Trophoblast cell (in vitro differentiated cells and primary cell): ENCODE results near the gene BLACAT1.
"Not testable (repeated sequence)": the region's sequence is repeated elsewhere in the genome, so short reads cannot be mapped to it uniquely, and the experiment has no call there.

Source experiments
- DNase-seq, 2 donors: peaks; one replicate each; pipeline ENCODE4 v3.0.0-alpha.2; 2016
- H2AFZ ChIP-seq: 2 replicates; pipeline ENCODE4 v1.6.1; 2013; ENCODE audit warnings: low read length, moderate library complexity, mild to moderate bottlenecking; ENCODE audit not compliant: insufficient read depth, poor library complexity
- H2AK5ac ChIP-seq: 2 replicates; pipeline ENCODE4 v1.6.1; 2013; ENCODE audit warnings: mild to moderate bottlenecking, low read length
- H2BK120ac ChIP-seq: 2 replicates; pipeline ENCODE4 v1.6.1; 2013; ENCODE audit warnings: low read length, mild to moderate bottlenecking, moderate library complexity; ENCODE audit not compliant: insufficient read depth, poor library complexity
- H2BK12ac ChIP-seq: 2 replicates; pipeline ENCODE4 v1.6.1; 2013; ENCODE audit warnings: mild to moderate bottlenecking, low read length, moderate library complexity
- H2BK5ac ChIP-seq: 2 replicates; pipeline ENCODE4 v1.6.1; 2013; ENCODE audit warnings: low read length, low read depth, moderate library complexity, mild to moderate bottlenecking; ENCODE audit not compliant: poor library complexity
- H3K14ac ChIP-seq: 2 replicates; pipeline ENCODE4 v1.6.1; 2013; ENCODE audit warnings: mild to moderate bottlenecking, low read length
- H3K18ac ChIP-seq: 2 replicates; pipeline ENCODE4 v1.6.1; 2013; ENCODE audit warnings: mild to moderate bottlenecking, low read length
- H3K23ac ChIP-seq: 2 replicates; pipeline ENCODE4 v1.6.1; 2013; ENCODE audit warnings: low read length
- H3K27ac ChIP-seq: 2 replicates; pipeline ENCODE4 v1.5.1; 2013; ENCODE audit warnings: low read depth, mild to moderate bottlenecking, inconsistent platforms, low read length, moderate library complexity
- H3K27me3 ChIP-seq: 2 replicates; pipeline ENCODE4 v1.6.1; 2013; ENCODE audit warnings: inconsistent platforms, mild to moderate bottlenecking, low read length, moderate library complexity; ENCODE audit not compliant: insufficient read depth
- H3K36me3 ChIP-seq, 2 experiments: 1 replicate in 1 of 2; 2 replicates in 1 of 2; pipeline ENCODE4 v1.6.1; 2013; ENCODE audit warnings: low read length in 2 of 2, mild to moderate bottlenecking in 2 of 2, moderate library complexity in 1 of 2; ENCODE audit not compliant: insufficient read depth in 2 of 2, control insufficient read depth in 1 of 2
- H3K4ac ChIP-seq: 2 replicates; pipeline ENCODE4 v1.6.1; 2013; ENCODE audit warnings: low read depth, mild to moderate bottlenecking, low read length, moderate library complexity
- H3K4me1 ChIP-seq, 2 experiments: 1 replicate in 1 of 2; 2 replicates in 1 of 2; pipeline ENCODE4 v1.6.1; 2013; ENCODE audit warnings: low read length in 2 of 2, mild to moderate bottlenecking in 2 of 2, moderate library complexity in 1 of 2; ENCODE audit not compliant: insufficient read depth in 2 of 2, control insufficient read depth in 1 of 2
- H3K4me2 ChIP-seq: 2 replicates; pipeline ENCODE4 v1.6.1; 2013; ENCODE audit warnings: inconsistent platforms, mild to moderate bottlenecking, low read length, moderate library complexity
- H3K4me3 ChIP-seq: 2 replicates; pipeline ENCODE4 v1.5.1; 2013; ENCODE audit warnings: mild to moderate bottlenecking, low read depth, low read length, inconsistent platforms
- H3K79me1 ChIP-seq: one replicate; pipeline ENCODE4 v1.6.1; 2013; ENCODE audit warnings: low read length
- H3K79me2 ChIP-seq: 2 replicates; pipeline ENCODE4 v1.6.1; 2013; ENCODE audit warnings: low read length, mild to moderate bottlenecking; ENCODE audit not compliant: control insufficient read depth, insufficient read depth, poor library complexity
- H3K9ac ChIP-seq: 2 replicates; pipeline ENCODE4 v1.6.1; 2013; ENCODE audit warnings: mild to moderate bottlenecking, low read length
- H3K9me3 ChIP-seq: 2 replicates; pipeline ENCODE4 v1.6.1; 2013; ENCODE audit warnings: low read depth, mild to moderate bottlenecking, control low read depth, inconsistent platforms, low read length; ENCODE audit not compliant: insufficient read depth
- H4K12ac ChIP-seq: 2 replicates; pipeline ENCODE4 v1.6.1; 2013; ENCODE audit warnings: low read depth, mild to moderate bottlenecking, low read length, moderate library complexity
- H4K8ac ChIP-seq: 2 replicates; pipeline ENCODE4 v1.6.1; 2013; ENCODE audit warnings: low read depth, mild to moderate bottlenecking, low read length, moderate library complexity
- H4K91ac ChIP-seq: one replicate; pipeline ENCODE4 v1.6.1; 2013; ENCODE audit warnings: low read depth, mild to moderate bottlenecking, low read length, moderate library complexity
- WGBS: extraction: QIAGEN DNeasy Blood & Tissue Kit; methylation state at CpG from one replicate; pipeline ENCODE4 v1.1.7; 2013; ENCODE audit warnings: missing lambda C conversion rate; ENCODE audit not compliant: insufficient read length, insufficient coverage; ENCODE audit errors: extremely low coverage; 5-methylcytosine and 5-hydroxymethylcytosine counted together

Gene BLACAT1

GRCh38 chr1:205432692-205433091 lies 23.2 kb downstream of the BLACAT1 start:
- H2BK12ac ChIP-seq, H3K9ac ChIP-seq, H4K91ac ChIP-seq, H3K4me2 ChIP-seq, H3K79me1 ChIP-seq, H3K36me3 ChIP-seq, H3K27ac ChIP-seq, H2BK120ac ChIP-seq, H3K9me3 ChIP-seq, H3K79me2 ChIP-seq, H3K14ac ChIP-seq, H2AFZ ChIP-seq, H4K12ac ChIP-seq, DNase-seq, H3K4me1 ChIP-seq, H3K23ac ChIP-seq, H3K4ac ChIP-seq, H2BK5ac ChIP-seq, H4K8ac ChIP-seq, H3K4me3 ChIP-seq, H3K27me3 ChIP-seq, H2AK5ac ChIP-seq, H3K18ac ChIP-seq: not testable (repeated sequence)
- no CpG with 5 or more reads among the region's 1 CpG for WGBS

DNA sequence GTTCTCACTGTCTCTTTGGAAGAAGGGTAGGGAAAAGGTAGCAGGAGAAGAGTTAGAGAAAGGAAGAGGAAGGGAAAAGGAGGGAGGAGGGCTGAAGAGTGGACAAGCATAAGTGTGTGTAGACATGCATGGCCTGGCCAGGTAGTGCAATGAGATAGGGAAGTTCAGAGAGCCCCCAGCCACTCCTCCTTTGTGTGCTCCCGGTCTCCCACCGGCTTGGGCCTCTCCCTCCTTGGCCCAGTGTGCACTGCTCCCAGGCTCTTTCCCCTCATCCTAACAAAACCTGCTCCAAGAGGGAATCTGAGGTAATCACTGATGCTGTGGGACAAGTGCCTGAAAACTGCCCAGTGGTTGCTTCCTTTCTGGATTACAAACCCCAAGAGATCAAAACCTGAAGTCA lies 23.7 kb downstream of the BLACAT1 start:
- H3K4me3 ChIP-seq = no peak overlapping the region
- no peaks in the 10 kb centered on the region for H3K79me2 ChIP-seq
- H3K14ac ChIP-seq = no peak overlapping the region
- no peak overlapping the region for H3K23ac ChIP-seq
- H3K27ac ChIP-seq = no peak overlapping the region
- H2BK120ac ChIP-seq = no peak overlapping the region
- H2AFZ ChIP-seq = no peak overlapping the region
- no CpG with 5 or more reads among the region's 2 CpGs for WGBS
- H3K4me2 ChIP-seq = no peak overlapping the region
- H3K4ac ChIP-seq = no peak overlapping the region
- H2BK5ac ChIP-seq = no peak overlapping the region
- no peaks in the 10 kb centered on the region for H3K9me3 ChIP-seq
- no peaks in the 10 kb centered on the region for H3K27me3 ChIP-seq
- H4K12ac ChIP-seq = no peak overlapping the region
- H4K8ac ChIP-seq = no peak overlapping the region
- H4K91ac ChIP-seq = no peak overlapping the region
- peaks cover 3% of the 10 kb centered on the region in 2 experiments for H3K4me1 ChIP-seq
- DNase-seq = no peak
- H3K9ac ChIP-seq = no peak overlapping the region
- H3K18ac ChIP-seq = no peak overlapping the region
- no peaks in the 10 kb centered on the region for H3K36me3 ChIP-seq
- H2BK12ac ChIP-seq = no peak overlapping the region
- H3K79me1 ChIP-seq = no peaks in the 10 kb centered on the region
- no peak overlapping the region for H2AK5ac ChIP-seq

DNA sequence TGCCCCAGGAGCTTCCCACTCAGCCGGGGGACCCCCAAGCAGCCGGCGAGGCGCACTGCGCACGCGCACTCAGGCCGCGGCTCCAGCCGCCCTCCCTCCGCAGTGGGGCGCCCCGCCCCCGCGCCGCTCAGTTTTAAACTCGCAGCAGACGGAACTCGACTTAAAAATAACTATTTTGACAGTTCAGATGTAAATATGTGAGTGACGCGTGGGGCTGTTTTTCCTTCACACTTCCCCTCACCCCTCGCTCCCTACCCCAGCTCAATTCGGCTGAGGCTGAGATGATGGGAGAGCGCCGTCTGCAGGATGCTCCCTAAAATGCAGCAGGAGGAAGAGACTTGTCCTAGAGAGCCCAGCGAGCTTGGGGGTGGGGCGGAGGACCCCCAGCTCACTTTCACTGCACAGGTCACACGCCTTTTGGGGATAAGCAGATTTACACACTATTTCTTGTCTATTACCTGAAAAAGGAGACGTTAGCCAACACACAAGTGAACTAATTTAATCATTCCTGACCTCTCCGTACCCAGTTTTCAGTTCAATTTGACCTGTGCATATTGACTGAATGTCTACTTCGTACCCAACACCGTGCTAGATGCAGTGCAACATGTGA lies 25.0 kb downstream of the BLACAT1 start:
- no peak overlapping the region for H4K12ac ChIP-seq
- peaks cover 3% of the 10 kb centered on the region in 2 experiments for H3K4me1 ChIP-seq
- WGBS = no CpG with 5 or more reads among the region's 32 CpGs
- no peak overlapping the region for H4K91ac ChIP-seq
- peak overlapping the region; percentile 32 for H3K18ac ChIP-seq
- H3K79me2 ChIP-seq = no peaks in the 10 kb centered on the region
- H2BK120ac ChIP-seq = no peak overlapping the region
- no peak overlapping the region for H3K9ac ChIP-seq
- H3K4ac ChIP-seq = no peak overlapping the region
- peak overlapping the region; percentile 75 for H4K8ac ChIP-seq
- DNase-seq = peak in 1 of 2 donors; percentile 19
- peak overlapping the region; percentile 9 for H3K14ac ChIP-seq
- H3K9me3 ChIP-seq = no peaks in the 10 kb centered on the region
- H3K36me3 ChIP-seq = no peaks in the 10 kb centered on the region
- no peak overlapping the region for H3K23ac ChIP-seq
- H3K27me3 ChIP-seq = no peaks in the 10 kb centered on the region
- H2AK5ac ChIP-seq = no peak overlapping the region
- no peaks in the 10 kb centered on the region for H3K79me1 ChIP-seq
- peak overlapping the region; percentile 15 for H2AFZ ChIP-seq
- no peak overlapping the region for H2BK12ac ChIP-seq
- H3K27ac ChIP-seq = no peak overlapping the region
- peak overlapping the region; percentile 77 for H3K4me2 ChIP-seq
- H3K4me3 ChIP-seq = peak overlapping the region; percentile 59
- no peak overlapping the region for H2BK5ac ChIP-seq

- Histone ChIP-seq H2AFZ (peak overlapping the region; percentile 15), H3K4me1 (peaks cover 3% of the 10 kb centered on the region in 2 experiments), H3K23ac (no peak overlapping the region), H3K36me3 (no peaks in the 10 kb centered on the region), H3K4me3 (peak overlapping the region; percentile 59), H2BK12ac (no peak overlapping the region), H3K4ac (no peak overlapping the region), H3K4me2 (peak overlapping the region; percentile 77), H4K12ac (no peak overlapping the region), H2BK5ac (no peak overlapping the region), H3K27me3 (no peaks in the 10 kb centered on the region), H2AK5ac (no peak overlapping the region), H4K8ac (peak overlapping the region; percentile 75), H4K91ac (no peak overlapping the region), H3K79me1 (no peaks in the 10 kb centered on the region), H3K9me3 (no peaks in the 10 kb centered on the region), H3K27ac (no peak overlapping the region), H3K14ac (peak overlapping the region; percentile 9), H3K79me2 (no peaks in the 10 kb centered on the region), H3K18ac (peak overlapping the region; percentile 32), H3K9ac (no peak overlapping the region), H2BK120ac (no peak overlapping the region)
- WGBS = no CpG with 5 or more reads among the region's 29 CpGs
- DNase-seq = no peak
Measured at GRCh38 chr1:205429762-205430695, 25.8 kb downstream of the BLACAT1 start.
